K562 (cell line): Measurements from ENCODE around the gene MED29. TPM values are rescaled to one million over a fixed set of nuclear protein-coding genes. Genes with fewer than 3 reads are reported as not detected.
A peak's percentile ranks its signal among the peaks of the same experiment; 100 is the strongest.

Experiments used
- AFF1 ChIP-seq, 2 experiments: fragments of 450-650 bp; IDR thresholded peaks; 2 replicates each; pipeline ENCODE4 v1.6.1; 2018; ENCODE audit warnings: mild to moderate bottlenecking in 2 of 2, low read depth in 1 of 2; ENCODE audit not compliant: partially characterized antibody in 2 of 2
- ATF2 ChIP-seq: sonication (generic); formaldehyde crosslinking; IDR thresholded peaks from 2 replicates; pipeline ENCODE4 v1.8.1; 2022; ENCODE audit warnings: missing genetic modification reagents
- EGR1 ChIP-seq: fragments of 450-650 bp; conservative IDR thresholded peaks from 2 replicates; pipeline ENCODE4 v1.6.1; 2017; ENCODE audit warnings: mild to moderate bottlenecking
- FOSL1 ChIP-seq: fragments of 200-800 bp; sonication (Bioruptor generic); conservative IDR thresholded peaks from 2 replicates; pipeline ENCODE4 v1.6.1; 2016; ENCODE audit warnings: missing genetic modification characterization, missing compliant biosample characterization
- HDAC3 ChIP-seq: fragments of 450-650 bp; IDR thresholded peaks from 2 replicates; pipeline ENCODE4 v1.6.1; 2018; ENCODE audit warnings: borderline replicate concordance, mild to moderate bottlenecking, moderate library complexity; ENCODE audit not compliant: partially characterized antibody
- MBD1 ChIP-seq: fragments of 250-450 bp; sonication (Bioruptor Pico); IDR thresholded peaks from 2 replicates; pipeline ENCODE4 v1.8.0; 2022; ENCODE audit warnings: inconsistent platforms
- MXI1 ChIP-seq: IDR thresholded peaks from 2 replicates; pipeline ENCODE4 v1.6.1; 2011; ENCODE audit warnings: low read depth, mild to moderate bottlenecking, improper control_type of control experiment, low read length
- MYBL2 ChIP-seq, 2 experiments: fragments of 450-650 bp in 1 of 2; sonication (generic) in 1 of 2; formaldehyde crosslinking in 1 of 2; IDR thresholded peaks; 2 replicates each; pipeline versions ENCODE4 v1.6.1 to v1.8.1; 2017 to 2022; ENCODE audit warnings: borderline replicate concordance in 1 of 2, inconsistent platforms in 1 of 2, low read depth in 1 of 2, mild to moderate bottlenecking in 1 of 2, missing genetic modification reagents in 1 of 2, moderate library complexity in 1 of 2
- PATZ1 ChIP-seq: fragments of 250-450 bp; sonication (Bioruptor Pico); IDR thresholded peaks from 2 replicates; pipeline ENCODE4 v1.5.0; 2020; ENCODE audit warnings: mild to moderate bottlenecking, borderline replicate concordance
- PRPF4 ChIP-seq: fragments of 200-400 bp; formaldehyde crosslinking; IDR thresholded peaks from one replicate; pipeline ENCODE4 v1.6.1; 2017; ENCODE audit warnings: low read length, low read depth, mild to moderate bottlenecking; ENCODE audit not compliant: insufficient read depth, poor library complexity, severe bottlenecking
- SAFB2 ChIP-seq: fragments of 200-400 bp; formaldehyde crosslinking; IDR thresholded peaks from 2 replicates; pipeline ENCODE4 v1.6.1; 2018; ENCODE audit warnings: borderline replicate concordance, low read length, low read depth, moderate library complexity; ENCODE audit not compliant: severe bottlenecking
- TEAD2 ChIP-seq: fragments of 450-650 bp; IDR thresholded peaks from 2 replicates; pipeline ENCODE4 v1.6.1; 2016; ENCODE audit warnings: missing genetic modification characterization, control low read depth, missing compliant biosample characterization
- ZBTB33 ChIP-seq: sonication (generic); formaldehyde crosslinking; IDR thresholded peaks from 2 replicates; pipeline ENCODE4 v1.8.1; 2023; ENCODE audit warnings: mild to moderate bottlenecking, missing genetic modification reagents
- ZNF282 ChIP-seq: sonication (generic); formaldehyde crosslinking; IDR thresholded peaks from 2 replicates; pipeline ENCODE4 v1.8.1; 2023; ENCODE audit warnings: missing genetic modification reagents
- polyA plus RNA-seq, 8 experiments: library from polyadenylated mRNA; depleted of rRNA in 4 of 8; stranded (reverse) in 5 of 8; unstranded in 3 of 8; fragments of >200 nt; fragmentation: Nextera tagmentation in 2 of 8; fragmentation: Illumina TruSeq in 1 of 8; extraction: Ambion mirVana in 2 of 8; extraction: Trizol in 1 of 8; gene quantifications; 2 replicates each; pipeline versions ENCODE4 v1.2.1 to v1.2.3, GENCODE V29; 2011 to 2014; ENCODE audit warnings: inconsistent platforms in 1 of 8, missing spikeins in 1 of 8
- total RNA-seq, 7 experiments: library from RNA; depleted of rRNA in 6 of 7; stranded (reverse); fragments of >200 nt in 6 of 7; fragmentation: Illumina TruSeq in 2 of 7; extraction: Trizol in 2 of 7; gene quantifications; 2 replicates each; pipeline versions ENCODE4 v1.2.1 to v1.2.3, GENCODE V29; 2011 to 2021; ENCODE audit warnings: low replicate concordance in 1 of 7

The MED29 gene
- total and polyA plus RNA-seq, 9 of the 15 experiments (the other 6 are each of a cell fraction or from before 2014, with no cell fraction given), result 1.8 to 22.6 (median 12.4) TPM

- TF ChIP-seq HDAC3, result no peak
- no peak for TF ChIP-seq ZNF282 (CRISPR knock-in tag)
- TF ChIP-seq PRPF4, result peak; percentile 95
- no peak for TF ChIP-seq MBD1
- peak; percentile 79 for TF ChIP-seq EGR1
- no peak for TF ChIP-seq SAFB2
- TF ChIP-seq PATZ1 (CRISPR knock-in tag), result no peak
- TF ChIP-seq AFF1 (IDR thresholded peaks at IDR 0.05; ENCODE audit: low read depth in 1 of 2, partially characterized antibody in 2 of 2), result peak in 1 of 2 experiments; percentile 86
- TF ChIP-seq MXI1, result peak; percentile 66; the same call in 1 of the 2 replicates
- TF ChIP-seq FOSL1, result peak; percentile 79
- TF ChIP-seq MYBL2 (IDR thresholded peaks at IDR 0.05; ENCODE audit: low read depth), result no peak
- TF ChIP-seq MYBL2 (CRISPR knock-in tag; IDR thresholded peaks at IDR 0.05; ENCODE audit: borderline replicate concordance), result no peak
- peak; percentile 84 for TF ChIP-seq ZBTB33
- TF ChIP-seq ATF2 (CRISPR knock-in tag), result no peak
- no peak for TF ChIP-seq TEAD2
Measured at GRCh38 chr19:39412100-39412866, 21.1 kb downstream of the MED29 start, which contains the start of gene PLEKHG2 (continued).
